Measurements from ENCODE around the gene RLN1.
"Not testable (repeated sequence)": the region's sequence is repeated elsewhere in the genome, so short reads cannot be mapped to it uniquely, and the experiment has no call there.

RLN1 gene

GRCh38 chr9:5354184-5354583 is 14.5 kb upstream of the RLN1 start:
- TF ChIP-seq CTCF (IDR thresholded peaks at IDR 0.05; ENCODE audit: borderline replicate concordance, insufficient read depth, low read depth, low read length), result no peak

GRCh38 chr9:5352637-5353248 is 13.1 kb upstream of the RLN1 start:
- TF ChIP-seq CTCF (IDR thresholded peaks at IDR 0.05; ENCODE audit: borderline replicate concordance, insufficient read depth, low read depth, low read length), result no peak
- H3K4me3 ChIP-seq (ENCODE audit: low read depth, low read length), result no peak overlapping the region

More at GRCh38 chr9:5354184-5354583, 14.5 kb upstream of the RLN1 start:
- H3K4me3 ChIP-seq (ENCODE audit: low read depth, low read length), result no peak overlapping the region

- TF ChIP-seq CTCF (IDR thresholded peaks at IDR 0.05; ENCODE audit: borderline replicate concordance, insufficient read depth, low read depth, low read length), result no peak
- H3K4me3 ChIP-seq (ENCODE audit: low read depth, low read length), result no peak overlapping the region
These were observed 3.0 kb downstream of the RLN1 start for GRCh38 chr9:5336688-5337087.

GRCh38 chr9:5331276-5331675 is 8.4 kb downstream of the RLN1 start:
- H3K4me3 ChIP-seq (ENCODE audit: low read depth, low read length), result not testable (repeated sequence)

- H3K4me3 ChIP-seq (ENCODE audit: low read depth, low read length), result no peak overlapping the region
- TF ChIP-seq CTCF (IDR thresholded peaks at IDR 0.05; ENCODE audit: borderline replicate concordance, insufficient read depth, low read depth, low read length), result no peak
These were observed 12.7 kb downstream of the RLN1 start for GRCh38 chr9:5326893-5327548.

GRCh38 chr9:5326187-5326586 is 13.5 kb downstream of the RLN1 start:
- TF ChIP-seq CTCF (IDR thresholded peaks at IDR 0.05; ENCODE audit: borderline replicate concordance, insufficient read depth, low read depth, low read length), result no peak
- H3K4me3 ChIP-seq (ENCODE audit: low read depth, low read length), result no peak overlapping the region

GRCh38 chr9:5321601-5322000 is 18.1 kb downstream of the RLN1 start:
- not testable (repeated sequence) for H3K4me3 ChIP-seq (ENCODE audit: low read depth, low read length)

- no peak for TF ChIP-seq CTCF (IDR thresholded peaks at IDR 0.05; ENCODE audit: borderline replicate concordance, insufficient read depth, low read depth, low read length)
- H3K4me3 ChIP-seq (ENCODE audit: low read depth, low read length), result no peak overlapping the region
These were observed 18.6 kb downstream of the RLN1 start for GRCh38 chr9:5321058-5321457.

GRCh38 chr9:5316406-5316805 is 23.3 kb downstream of the RLN1 start:
- not testable (repeated sequence) for H3K4me3 ChIP-seq (ENCODE audit: low read depth, low read length)

All from GM12875 (cell line).